ENCODE measurements around the gene OTOP2.

The OTOP2 gene

DNA sequence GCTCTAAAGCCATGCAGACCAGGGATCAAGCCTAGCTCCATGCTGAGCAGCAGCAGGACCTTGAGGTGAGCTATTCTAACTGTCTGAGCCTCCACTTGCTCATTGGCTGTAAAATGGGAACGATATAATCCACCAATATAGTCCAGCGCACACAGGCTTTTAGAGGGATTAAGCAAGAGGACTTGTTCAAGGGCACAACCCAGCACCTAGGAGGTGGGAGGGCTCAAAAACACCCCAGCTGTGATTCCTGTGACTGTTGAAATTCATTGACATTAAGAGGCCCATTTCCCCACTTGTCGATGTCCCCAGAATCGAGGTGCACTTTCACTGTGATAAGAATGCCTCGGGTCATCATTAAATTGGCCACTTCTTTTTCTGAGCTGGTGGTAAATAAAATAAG is 5.2 kb upstream of the OTOP2 start:
- peaks cover 8% of the 10 kb centered on the region for H3K4me1 ChIP-seq (ENCODE audit: control insufficient read depth, insufficient read depth, low read length)
- no peaks in the 10 kb centered on the region; the same call in 1 of the 2 replicates for H3K36me3 ChIP-seq (ENCODE audit: control insufficient read depth, insufficient read depth, low read length)
- H3K9me3 ChIP-seq (ENCODE audit: control insufficient read depth, insufficient read depth, low read length) = no peaks in the 10 kb centered on the region
- DNase-seq (ENCODE audit: low read depth, low spot score) = no peak
- WGBS (ENCODE audit: insufficient coverage, insufficient read length) = no CpG with 5 or more reads among the region's 5 CpGs
- no peak overlapping the region for H3K4me3 ChIP-seq (ENCODE audit: low read length)
- H3K27ac ChIP-seq (ENCODE audit: low read length) = no peak overlapping the region
- peaks cover 12% of the 10 kb centered on the region for H3K27me3 ChIP-seq (ENCODE audit: control insufficient read depth, insufficient read depth, low read length)

GRCh38 chr17:74919440-74920305 is 4.4 kb upstream of the OTOP2 start:
- Histone ChIP-seq H3K4me3 (ENCODE audit: low read length) (no peak overlapping the region), H3K27me3 (ENCODE audit: control insufficient read depth, insufficient read depth, low read length) (peaks cover 20% of the 10 kb centered on the region), H3K4me1 (ENCODE audit: control insufficient read depth, insufficient read depth, low read length) (peaks cover 9% of the 10 kb centered on the region), H3K36me3 (ENCODE audit: control insufficient read depth, insufficient read depth, low read length) (no peaks in the 10 kb centered on the region; the same call in 1 of the 2 replicates), H3K27ac (ENCODE audit: low read length) (no peak overlapping the region), H3K9me3 (ENCODE audit: control insufficient read depth, insufficient read depth, low read length) (no peaks in the 10 kb centered on the region)
- DNase-seq (ENCODE audit: low read depth, low spot score) = peak; percentile 22
- no CpG with 5 or more reads among the region's 67 CpGs for WGBS (ENCODE audit: insufficient coverage, insufficient read length)

GRCh38 chr17:74920306-74920620 is 3.8 kb upstream of the OTOP2 start:
- Histone ChIP-seq H3K27me3 (ENCODE audit: control insufficient read depth, insufficient read depth, low read length) (peaks cover 26% of the 10 kb centered on the region), H3K27ac (ENCODE audit: low read length) (no peak overlapping the region), H3K36me3 (ENCODE audit: control insufficient read depth, insufficient read depth, low read length) (no peaks in the 10 kb centered on the region; the same call in 1 of the 2 replicates), H3K9me3 (ENCODE audit: control insufficient read depth, insufficient read depth, low read length) (no peaks in the 10 kb centered on the region), H3K4me3 (ENCODE audit: low read length) (no peak overlapping the region), H3K4me1 (ENCODE audit: control insufficient read depth, insufficient read depth, low read length) (peaks cover 10% of the 10 kb centered on the region)
- DNase-seq (ENCODE audit: low read depth, low spot score) = no peak
- no CpG with 5 or more reads among the region's 27 CpGs for WGBS (ENCODE audit: insufficient coverage, insufficient read length)

GRCh38 chr17:74920642-74921025 is 3.4 kb upstream of the OTOP2 start:
- peaks cover 10% of the 10 kb centered on the region for H3K4me1 ChIP-seq (ENCODE audit: control insufficient read depth, insufficient read depth, low read length)
- no peaks in the 10 kb centered on the region for H3K9me3 ChIP-seq (ENCODE audit: control insufficient read depth, insufficient read depth, low read length)
- DNase-seq (ENCODE audit: low read depth, low spot score) = no peak
- no peak overlapping the region for H3K4me3 ChIP-seq (ENCODE audit: low read length)
- H3K27me3 ChIP-seq (ENCODE audit: control insufficient read depth, insufficient read depth, low read length) = peaks cover 29% of the 10 kb centered on the region
- no peak overlapping the region for H3K27ac ChIP-seq (ENCODE audit: low read length)
- H3K36me3 ChIP-seq (ENCODE audit: control insufficient read depth, insufficient read depth, low read length) = no peaks in the 10 kb centered on the region; the same call in 1 of the 2 replicates
- no CpG with 5 or more reads among the region's 6 CpGs for WGBS (ENCODE audit: insufficient coverage, insufficient read length)

DNA sequence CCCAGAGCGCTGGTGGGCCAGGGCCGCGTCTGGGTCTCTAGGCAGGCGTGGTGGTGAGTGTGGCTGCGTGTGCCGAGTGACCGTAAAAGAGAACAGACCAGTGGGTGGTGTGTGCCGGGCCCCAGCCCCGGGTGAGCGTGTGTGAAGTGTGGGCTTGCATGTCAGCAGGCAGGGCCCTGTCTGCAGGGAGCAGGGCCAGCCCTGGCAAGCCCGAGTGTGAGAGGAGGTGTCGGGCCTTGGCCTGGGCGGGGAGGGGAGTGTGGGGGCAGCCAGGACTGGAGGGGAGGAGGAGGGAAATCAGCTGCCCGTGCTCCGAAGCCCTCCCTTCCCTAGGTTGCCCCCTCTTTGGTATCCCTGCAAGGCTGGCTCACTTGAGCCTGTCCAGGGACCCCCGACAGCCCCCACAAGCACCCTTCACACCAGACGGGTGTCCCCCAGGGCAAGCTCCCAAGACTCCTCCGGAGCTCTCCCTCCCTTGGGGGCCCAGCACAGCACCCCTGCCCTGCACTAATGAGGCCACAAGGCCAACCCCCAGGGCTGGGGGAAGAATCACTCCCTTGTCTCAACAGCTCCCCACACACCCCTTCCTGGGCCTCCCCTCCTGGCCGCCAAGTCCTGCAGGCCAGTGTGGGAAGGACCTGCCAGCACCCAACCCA is 2.9 kb upstream of the OTOP2 start:
- Histone ChIP-seq H3K27me3 (ENCODE audit: control insufficient read depth, insufficient read depth, low read length) (peaks cover 35% of the 10 kb centered on the region), H3K4me3 (ENCODE audit: low read length) (no peak overlapping the region), H3K27ac (ENCODE audit: low read length) (no peak overlapping the region), H3K9me3 (ENCODE audit: control insufficient read depth, insufficient read depth, low read length) (no peaks in the 10 kb centered on the region), H3K36me3 (ENCODE audit: control insufficient read depth, insufficient read depth, low read length) (no peaks in the 10 kb centered on the region; the same call in 1 of the 2 replicates), H3K4me1 (ENCODE audit: control insufficient read depth, insufficient read depth, low read length) (peaks cover 10% of the 10 kb centered on the region)
- no CpG with 5 or more reads among the region's 19 CpGs for WGBS (ENCODE audit: insufficient coverage, insufficient read length)
- no peak for DNase-seq (ENCODE audit: low read depth, low spot score)

- Histone ChIP-seq H3K4me3 (ENCODE audit: low read length) (no peak overlapping the region), H3K4me1 (ENCODE audit: control insufficient read depth, insufficient read depth, low read length) (peaks cover 10% of the 10 kb centered on the region), H3K27me3 (ENCODE audit: control insufficient read depth, insufficient read depth, low read length) (peaks cover 37% of the 10 kb centered on the region), H3K27ac (ENCODE audit: low read length) (no peak overlapping the region), H3K9me3 (ENCODE audit: control insufficient read depth, insufficient read depth, low read length) (no peaks in the 10 kb centered on the region), H3K36me3 (ENCODE audit: control insufficient read depth, insufficient read depth, low read length) (no peaks in the 10 kb centered on the region; the same call in 1 of the 2 replicates)
- no peak for DNase-seq (ENCODE audit: low read depth, low spot score)
- no CpG with 5 or more reads among the region's 2 CpGs for WGBS (ENCODE audit: insufficient coverage, insufficient read length)
Observed at GRCh38 chr17:74921769-74922168, 2.3 kb upstream of the OTOP2 start.

DNA sequence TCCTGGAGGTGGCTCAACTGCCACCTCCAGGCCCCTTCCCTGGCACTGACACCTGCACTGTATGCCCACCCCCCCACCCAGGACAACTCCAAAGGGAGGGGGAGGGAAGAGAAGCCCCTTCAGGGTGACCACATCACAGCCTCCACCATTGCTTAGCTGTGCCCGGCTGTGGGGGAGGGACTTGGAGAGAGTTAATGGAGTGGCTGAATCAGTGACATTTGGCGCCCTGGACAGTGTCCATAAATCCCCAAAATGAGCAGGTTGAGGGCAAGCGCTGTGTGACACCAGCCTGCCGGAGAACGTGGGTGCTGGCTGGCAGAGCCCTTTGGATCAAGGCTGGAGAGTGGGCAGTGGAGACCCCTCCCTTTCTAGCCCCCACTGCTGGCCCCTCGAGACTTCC is 1.9 kb upstream of the OTOP2 start:
- Histone ChIP-seq H3K4me3 (ENCODE audit: low read length) (no peak overlapping the region), H3K9me3 (ENCODE audit: control insufficient read depth, insufficient read depth, low read length) (no peaks in the 10 kb centered on the region), H3K27me3 (ENCODE audit: control insufficient read depth, insufficient read depth, low read length) (peaks cover 40% of the 10 kb centered on the region), H3K4me1 (ENCODE audit: control insufficient read depth, insufficient read depth, low read length) (peaks cover 10% of the 10 kb centered on the region), H3K27ac (ENCODE audit: low read length) (no peak overlapping the region), H3K36me3 (ENCODE audit: control insufficient read depth, insufficient read depth, low read length) (no peaks in the 10 kb centered on the region; the same call in 1 of the 2 replicates)
- DNase-seq (ENCODE audit: low read depth, low spot score) = no peak
- no CpG with 5 or more reads among the region's 6 CpGs for WGBS (ENCODE audit: insufficient coverage, insufficient read length)

GRCh38 chr17:74922694-74923537 is 1.2 kb upstream of the OTOP2 start, which contains the start of gene USH1G:
TSS of gene USH1G (minus strand) at chr17:74923255. CDS start at chr17:74923073, 182 bp downstream.
- Histone ChIP-seq H3K27ac (ENCODE audit: low read length) (no peak within 1 kb of the TSS), H3K4me1 (ENCODE audit: control insufficient read depth, insufficient read depth, low read length) (peaks cover 10% of the 10 kb centered on the region), H3K4me3 (ENCODE audit: low read length) (peak within 1 kb of the TSS; percentile 34; the same call in 1 of the 2 replicates), H3K27me3 (ENCODE audit: control insufficient read depth, insufficient read depth, low read length) (peaks cover 40% of the 10 kb centered on the region), H3K36me3 (ENCODE audit: control insufficient read depth, insufficient read depth, low read length) (no peaks in the 10 kb centered on the region; the same call in 1 of the 2 replicates), H3K9me3 (ENCODE audit: control insufficient read depth, insufficient read depth, low read length) (no peaks in the 10 kb centered on the region)
- WGBS (ENCODE audit: insufficient coverage, insufficient read length) = no CpG with 5 or more reads among the region's 57 CpGs
- DNase-seq (ENCODE audit: low read depth, low spot score) = no peak

- Histone ChIP-seq H3K4me1 (ENCODE audit: control insufficient read depth, insufficient read depth, low read length) (peaks cover 10% of the 10 kb centered on the region), H3K9me3 (ENCODE audit: control insufficient read depth, insufficient read depth, low read length) (no peaks in the 10 kb centered on the region), H3K36me3 (ENCODE audit: control insufficient read depth, insufficient read depth, low read length) (no peaks in the 10 kb centered on the region; the same call in 1 of the 2 replicates), H3K27ac (ENCODE audit: low read length) (no peak overlapping the region), H3K4me3 (ENCODE audit: low read length) (peak overlapping the region; percentile 30; the same call in 1 of the 2 replicates), H3K27me3 (ENCODE audit: control insufficient read depth, insufficient read depth, low read length) (peaks cover 40% of the 10 kb centered on the region)
- no CpG with 5 or more reads among the region's 59 CpGs for WGBS (ENCODE audit: insufficient coverage, insufficient read length)
- no peak for DNase-seq (ENCODE audit: low read depth, low spot score)
Observed at GRCh38 chr17:74923538-74924249, 379 bp upstream of the OTOP2 start.

Data from iPS DF 6.9 (cell line).